GM19023 (cell line): ENCODE data around the gene FAM72B.
"Not testable (repeated sequence)": the region's sequence is repeated elsewhere in the genome, so short reads cannot be mapped to it uniquely, and the experiment has no call there.

Source experiments
- ATAC-seq: cut with Tn5 transposase; IDR thresholded peaks from one replicate; pipeline ENCODE4 v1.9.1; 2021; ENCODE audit warnings: mild to moderate bottlenecking, moderate library complexity; ENCODE audit not compliant: unreplicated experiment

Gene FAM72B

GRCh38 chr1:121184290-121185127 is at the start of gene FAM72B, which contains the start of gene SRGAP2C:
Gene FAM72B (minus strand): TSS chr1:121184340. CDS start chr1:121183489, 851 bp downstream.
Gene SRGAP2C (plus strand): TSS chr1:121184975. CDS start chr1:121187447, 2,472 bp downstream.
- peak; percentile 89 for ATAC-seq

GRCh38 chr1:121232445-121233125 is 48.4 kb upstream of the FAM72B start:
- ATAC-seq, result not testable (repeated sequence)

- not testable (repeated sequence) for ATAC-seq
Observed at GRCh38 chr1:121230636-121231035, 46.5 kb upstream of the FAM72B start.

GRCh38 chr1:121227544-121228330 is 43.6 kb upstream of the FAM72B start:
- not testable (repeated sequence) for ATAC-seq

DNA sequence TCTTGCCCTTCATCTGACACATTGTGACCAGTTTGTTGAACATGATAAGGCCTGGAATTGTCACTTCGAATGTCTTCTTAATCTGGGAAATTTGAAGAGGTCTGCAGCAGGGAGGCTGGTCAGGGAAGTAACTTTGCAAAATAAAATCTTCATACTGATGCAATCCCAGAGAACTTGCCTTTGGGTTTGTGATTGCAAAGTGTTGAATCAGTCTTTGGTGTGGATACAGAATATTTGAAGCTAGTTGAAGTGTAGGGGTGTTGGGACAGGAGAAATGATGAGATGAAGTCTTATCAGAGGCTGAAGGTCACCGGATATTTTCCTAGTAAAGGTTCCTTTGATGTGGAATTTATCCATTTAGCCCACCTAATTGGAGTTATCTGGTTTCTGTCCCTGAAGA is 42.8 kb upstream of the FAM72B start:
- not testable (repeated sequence) for ATAC-seq

- ATAC-seq, result not testable (repeated sequence)
Observed at GRCh38 chr1:121226295-121226904, 42.3 kb upstream of the FAM72B start.

GRCh38 chr1:121224714-121225113 is 40.6 kb upstream of the FAM72B start:
- peak; percentile 99 for ATAC-seq

- ATAC-seq, result peak; percentile 42
Observed at GRCh38 chr1:121221770-121222169, 37.6 kb upstream of the FAM72B start.

GRCh38 chr1:121216676-121217075 is 32.5 kb upstream of the FAM72B start:
- not testable (repeated sequence) for ATAC-seq

- not testable (repeated sequence) for ATAC-seq
Observed at GRCh38 chr1:121215699-121216417, 31.7 kb upstream of the FAM72B start.

GRCh38 chr1:121214544-121215156 is 30.5 kb upstream of the FAM72B start:
- ATAC-seq, result not testable (repeated sequence)

- not testable (repeated sequence) for ATAC-seq
Observed at GRCh38 chr1:121213491-121213890, 29.4 kb upstream of the FAM72B start.

DNA sequence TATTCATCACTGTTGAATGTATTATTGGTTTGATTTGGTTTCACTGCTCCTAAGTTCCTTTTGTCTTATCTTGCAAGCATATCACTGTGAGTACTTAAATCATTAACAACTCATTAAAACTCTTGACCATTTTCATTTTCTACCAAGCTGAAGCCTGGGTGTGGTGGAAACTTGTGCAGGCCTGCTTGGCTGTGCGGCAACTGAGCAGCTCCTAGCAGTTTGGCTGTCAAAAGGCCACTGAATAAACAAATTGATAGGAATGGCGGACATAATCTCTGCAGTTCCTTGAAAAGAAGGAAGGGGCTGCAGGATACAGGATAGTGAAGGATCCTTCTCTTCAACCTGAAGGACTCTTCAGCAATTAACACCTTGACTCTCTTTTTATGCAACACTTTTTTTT is 26.6 kb upstream of the FAM72B start:
- not testable (repeated sequence) for ATAC-seq

GRCh38 chr1:121208375-121208774 is 24.2 kb upstream of the FAM72B start:
- not testable (repeated sequence) for ATAC-seq

GRCh38 chr1:121207328-121207727 is 23.2 kb upstream of the FAM72B start:
- not testable (repeated sequence) for ATAC-seq

DNA sequence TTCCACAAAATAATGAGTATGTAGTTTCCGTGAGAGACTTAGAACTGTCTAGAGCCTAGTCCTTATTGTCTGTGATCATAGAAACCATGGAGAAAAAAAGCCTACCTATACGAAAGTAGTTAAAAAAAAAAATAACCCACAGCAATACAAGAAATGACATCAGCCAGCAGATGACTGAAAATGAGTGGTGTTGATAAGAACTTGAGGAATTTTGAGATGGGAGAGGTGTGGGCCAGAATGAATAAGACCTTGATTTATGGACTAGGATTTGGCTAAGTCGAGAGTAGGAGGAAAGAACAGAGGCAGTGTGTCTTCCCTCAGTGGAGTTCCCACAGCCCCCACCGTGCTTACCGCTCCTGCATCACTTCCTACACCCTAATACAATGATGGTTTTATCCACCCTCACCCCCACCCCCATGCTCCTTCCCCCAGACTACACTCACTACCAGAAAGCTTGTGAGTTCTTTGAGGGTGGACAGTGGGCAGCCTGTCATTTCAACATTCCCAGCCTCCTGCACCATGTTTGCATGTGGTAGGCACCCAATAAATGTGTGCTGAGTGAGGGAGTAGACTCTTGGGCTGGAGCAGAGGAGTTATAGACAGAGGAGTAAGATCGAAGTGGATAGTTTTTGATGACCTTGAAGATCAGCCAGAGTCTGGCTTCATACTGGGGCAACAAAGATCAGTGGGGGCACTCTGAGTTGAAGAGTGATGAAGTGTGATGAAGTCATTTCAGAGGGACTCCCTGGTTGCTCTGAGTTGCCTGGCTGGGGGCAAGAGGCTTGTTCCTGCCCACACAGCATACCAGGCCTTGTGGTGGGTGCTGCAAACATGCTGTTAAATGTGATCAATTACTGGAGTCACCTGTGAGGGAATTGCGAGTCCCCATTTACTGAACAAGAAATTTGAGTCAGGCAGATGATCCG is 21.9 kb upstream of the FAM72B start:
- ATAC-seq, result not testable (repeated sequence)

- not testable (repeated sequence) for ATAC-seq
Observed at GRCh38 chr1:121202986-121203385, 18.8 kb upstream of the FAM72B start.
